Chondrocyte (in vitro differentiated cells): ENCODE results near the gene CSPG5. TPM values are rescaled to one million over a fixed set of nuclear protein-coding genes. Genes with fewer than 3 reads are reported as not detected.

Experiments
- DNase-seq: peaks from one replicate; pipeline ENCODE4 v3.0.0; 2021; ENCODE audit warnings: mixed read lengths, low spot score
- H3K27ac Mint-ChIP-seq: one replicate; pipeline ENCODE4 v1.8.0; 2021; ENCODE audit warnings: mild to moderate bottlenecking, moderate library complexity, mixed read lengths; ENCODE audit not compliant: unreplicated experiment
- H3K27me3 Mint-ChIP-seq: 2 replicates; pipeline ENCODE4 v1.8.0; 2021; ENCODE audit warnings: low read depth, mixed read lengths
- H3K36me3 Mint-ChIP-seq: 2 replicates; pipeline ENCODE4 v1.8.0; 2021; ENCODE audit warnings: low read depth, mixed read lengths
- H3K4me1 Mint-ChIP-seq: 2 replicates; pipeline ENCODE4 v1.8.0; 2021; ENCODE audit warnings: low read depth, mild to moderate bottlenecking, mixed read lengths
- H3K4me3 Mint-ChIP-seq: one replicate; pipeline ENCODE4 v1.8.0; 2021; ENCODE audit warnings: mild to moderate bottlenecking, moderate library complexity, mixed read lengths; ENCODE audit not compliant: unreplicated experiment
- H3K9me3 Mint-ChIP-seq: 2 replicates; pipeline ENCODE4 v1.8.0; 2021; ENCODE audit warnings: low read depth, mixed read lengths
- total RNA-seq: library from RNA; stranded (reverse); gene quantifications from 3 replicates; pipeline ENCODE4 v1.2.1, GENCODE V29; 2021
- TF ChIP-seq, protein P1 (sequence below): fragments of 200-600 bp; sonication (generic); IDR thresholded peaks from 2 replicates; pipeline ENCODE4 v1.5.0; 2021; ENCODE audit warnings: antibody characterized with exemption, mild to moderate bottlenecking, moderate library complexity

CSPG5 gene
- total RNA-seq, 1 donor from 2014 or later, result 2.8 TPM

DNA sequence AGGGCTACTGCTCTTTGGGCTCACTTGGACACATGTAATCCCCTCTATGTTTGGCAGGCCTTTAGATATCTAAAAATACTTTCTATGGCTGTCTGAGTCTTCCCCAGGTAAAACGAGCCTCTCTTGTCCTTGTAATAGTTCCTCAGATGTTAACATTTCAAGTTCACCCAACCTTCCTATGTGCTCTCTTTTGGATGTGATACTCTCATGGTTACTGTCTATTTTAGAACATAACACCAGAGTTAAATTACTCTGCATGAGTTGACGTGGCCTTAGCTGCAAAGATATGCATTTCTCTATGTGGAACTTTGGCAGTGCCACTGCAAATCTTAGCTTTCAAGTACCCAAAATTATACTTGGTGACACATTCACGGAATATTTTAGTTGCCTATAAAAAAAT is 31.9 kb upstream of the CSPG5 start:
- H3K4me1 Mint-ChIP-seq, result peaks cover 36% of the 10 kb centered on the region
- peaks cover 24% of the 10 kb centered on the region for H3K36me3 Mint-ChIP-seq
- TF ChIP-seq, protein P1, sequence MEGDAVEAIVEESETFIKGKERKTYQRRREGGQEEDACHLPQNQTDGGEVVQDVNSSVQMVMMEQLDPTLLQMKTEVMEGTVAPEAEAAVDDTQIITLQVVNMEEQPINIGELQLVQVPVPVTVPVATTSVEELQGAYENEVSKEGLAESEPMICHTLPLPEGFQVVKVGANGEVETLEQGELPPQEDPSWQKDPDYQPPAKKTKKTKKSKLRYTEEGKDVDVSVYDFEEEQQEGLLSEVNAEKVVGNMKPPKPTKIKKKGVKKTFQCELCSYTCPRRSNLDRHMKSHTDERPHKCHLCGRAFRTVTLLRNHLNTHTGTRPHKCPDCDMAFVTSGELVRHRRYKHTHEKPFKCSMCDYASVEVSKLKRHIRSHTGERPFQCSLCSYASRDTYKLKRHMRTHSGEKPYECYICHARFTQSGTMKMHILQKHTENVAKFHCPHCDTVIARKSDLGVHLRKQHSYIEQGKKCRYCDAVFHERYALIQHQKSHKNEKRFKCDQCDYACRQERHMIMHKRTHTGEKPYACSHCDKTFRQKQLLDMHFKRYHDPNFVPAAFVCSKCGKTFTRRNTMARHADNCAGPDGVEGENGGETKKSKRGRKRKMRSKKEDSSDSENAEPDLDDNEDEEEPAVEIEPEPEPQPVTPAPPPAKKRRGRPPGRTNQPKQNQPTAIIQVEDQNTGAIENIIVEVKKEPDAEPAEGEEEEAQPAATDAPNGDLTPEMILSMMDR, result no peak
- H3K27me3 Mint-ChIP-seq, result no peaks in the 10 kb centered on the region
- peak overlapping the region; percentile 23 for H3K27ac Mint-ChIP-seq
- H3K4me3 Mint-ChIP-seq, result no peak overlapping the region
- no peaks in the 10 kb centered on the region for H3K9me3 Mint-ChIP-seq
- no peak for DNase-seq

GRCh38 chr3:47607335-47607734 is 28.7 kb upstream of the CSPG5 start:
- Mint-ChIP-seq H3K27ac (no peak overlapping the region), H3K4me1 (peaks cover 34% of the 10 kb centered on the region), H3K9me3 (no peaks in the 10 kb centered on the region), H3K27me3 (no peaks in the 10 kb centered on the region), H3K36me3 (peaks cover 32% of the 10 kb centered on the region), H3K4me3 (no peak overlapping the region)
- TF ChIP-seq, protein P1, result no peak
- DNase-seq, result no peak

- TF ChIP-seq, protein P1, result no peak
- H3K9me3 Mint-ChIP-seq, result no peaks in the 10 kb centered on the region
- H3K27ac Mint-ChIP-seq, result peak overlapping the region; percentile 55
- peaks cover 22% of the 10 kb centered on the region for H3K4me1 Mint-ChIP-seq
- H3K36me3 Mint-ChIP-seq, result peaks cover 32% of the 10 kb centered on the region
- no peak overlapping the region for H3K4me3 Mint-ChIP-seq
- no peaks in the 10 kb centered on the region for H3K27me3 Mint-ChIP-seq
- DNase-seq, result no peak
Measured at GRCh38 chr3:47606165-47606564, 27.5 kb upstream of the CSPG5 start.

DNA sequence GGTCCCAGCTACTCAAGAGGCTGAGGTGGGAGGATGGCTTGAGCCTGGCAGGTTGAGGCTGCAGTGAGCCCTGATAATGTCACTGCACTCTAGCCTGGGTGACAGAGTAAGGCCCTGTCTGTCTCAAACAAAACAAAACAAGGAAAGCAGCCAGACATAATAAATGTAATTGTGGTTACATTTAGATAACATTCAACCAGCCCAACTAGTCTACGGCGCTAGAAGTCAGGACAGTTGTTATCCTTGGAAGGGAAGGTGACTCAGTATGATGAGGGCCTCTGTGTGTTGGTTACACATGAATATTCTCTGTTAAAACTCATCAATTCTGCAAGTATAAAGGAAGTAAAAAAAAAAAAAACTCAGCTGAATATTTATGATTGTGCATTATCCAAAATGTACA is 27.0 kb upstream of the CSPG5 start:
- H3K4me3 Mint-ChIP-seq, result no peak overlapping the region
- no peaks in the 10 kb centered on the region for H3K27me3 Mint-ChIP-seq
- peaks cover 18% of the 10 kb centered on the region for H3K4me1 Mint-ChIP-seq
- TF ChIP-seq, protein P1, result no peak
- no peaks in the 10 kb centered on the region for H3K9me3 Mint-ChIP-seq
- H3K36me3 Mint-ChIP-seq, result peaks cover 31% of the 10 kb centered on the region
- peak overlapping the region; percentile 55 for H3K27ac Mint-ChIP-seq
- DNase-seq, result no peak

DNA sequence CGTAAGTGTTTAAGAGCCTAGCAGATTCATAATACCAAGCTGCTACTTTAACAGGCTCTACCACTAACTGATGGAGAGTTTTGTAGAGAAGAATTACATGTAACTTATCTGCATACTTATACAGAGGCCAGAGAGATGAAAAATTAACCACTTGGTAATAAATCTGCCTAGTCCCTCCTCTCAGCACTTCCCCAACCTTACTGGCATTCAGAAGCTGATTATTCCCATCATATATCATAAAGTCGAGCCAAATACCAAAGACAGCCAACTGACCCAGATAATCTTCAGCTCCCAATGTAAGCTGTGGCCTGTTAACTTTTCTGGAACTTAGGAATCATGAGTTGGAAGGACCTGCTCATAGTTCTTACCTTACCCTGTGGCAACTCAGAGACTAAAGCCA is 25.5 kb upstream of the CSPG5 start:
- H3K4me1 Mint-ChIP-seq, result peaks cover 14% of the 10 kb centered on the region
- no peak for DNase-seq
- H3K4me3 Mint-ChIP-seq, result no peak overlapping the region
- peaks cover 20% of the 10 kb centered on the region for H3K36me3 Mint-ChIP-seq
- TF ChIP-seq, protein P1, result no peak
- no peak overlapping the region for H3K27ac Mint-ChIP-seq
- H3K9me3 Mint-ChIP-seq, result no peaks in the 10 kb centered on the region
- H3K27me3 Mint-ChIP-seq, result no peaks in the 10 kb centered on the region
